HepG2 (cell line): ENCODE measurements around the gene PAM16.

Experiments
- ASH2L ChIP-seq: fragments of 300-600, 200-600 bp; sonication (generic); IDR thresholded peaks from 2 replicates; pipeline ENCODE4 v1.7.0; 2017; ENCODE audit warnings: low read depth, mild to moderate bottlenecking, moderate library complexity, mixed read lengths, low read length; ENCODE audit not compliant: insufficient read length
- CREB1 ChIP-seq, 2 experiments: fragments of 450-650 bp in 1 of 2; IDR thresholded peaks; 2 replicates each; pipeline ENCODE4 v1.6.1; 2016 to 2017; ENCODE audit warnings: control low read depth in 1 of 2, mild to moderate bottlenecking in 1 of 2, missing compliant biosample characterization in 1 of 2, missing genetic modification characterization in 1 of 2
- HNRNPLL ChIP-seq: fragments of 200-400 bp; formaldehyde crosslinking; IDR thresholded peaks from 2 replicates; pipeline ENCODE4 v1.6.1; 2017; ENCODE audit warnings: mild to moderate bottlenecking, low read depth, low read length; ENCODE audit not compliant: poor library complexity, severe bottlenecking
- KDM4B ChIP-seq: sonication (generic); formaldehyde crosslinking; IDR thresholded peaks from 2 replicates; pipeline ENCODE4 v1.4.0; 2020; ENCODE audit warnings: missing genetic modification reagents
- PHF5A ChIP-seq: IDR thresholded peaks from one replicate; pipeline ENCODE4 v1.6.1; 2018; ENCODE audit warnings: low read depth, missing genetic modification reagents; ENCODE audit not compliant: unreplicated experiment
- POLR2A ChIP-seq, 2 experiments: IDR thresholded peaks; 2 replicates each; pipeline ENCODE4 v1.6.1; 2011; ENCODE audit warnings: low read depth in 2 of 2, low read length in 2 of 2, mild to moderate bottlenecking in 1 of 2, moderate library complexity in 1 of 2; ENCODE audit not compliant: insufficient read depth in 1 of 2
- POLR2AphosphoS5 ChIP-seq: IDR thresholded peaks from 2 replicates; pipeline ENCODE4 v1.6.1; 2012; ENCODE audit warnings: low read depth, low read length
- XRCC5 ChIP-seq: fragments of 200-400 bp; formaldehyde crosslinking; optimal IDR thresholded peaks from 2 replicates; pipeline ENCODE3; 2017; ENCODE audit warnings: mild to moderate bottlenecking, low read length
- TF ChIP-seq, protein P1 (sequence below): sonication (generic); formaldehyde crosslinking; conservative IDR thresholded peaks from 2 replicates; pipeline ENCODE4 v1.4.0; 2020; ENCODE audit warnings: missing genetic modification reagents

DNA sequence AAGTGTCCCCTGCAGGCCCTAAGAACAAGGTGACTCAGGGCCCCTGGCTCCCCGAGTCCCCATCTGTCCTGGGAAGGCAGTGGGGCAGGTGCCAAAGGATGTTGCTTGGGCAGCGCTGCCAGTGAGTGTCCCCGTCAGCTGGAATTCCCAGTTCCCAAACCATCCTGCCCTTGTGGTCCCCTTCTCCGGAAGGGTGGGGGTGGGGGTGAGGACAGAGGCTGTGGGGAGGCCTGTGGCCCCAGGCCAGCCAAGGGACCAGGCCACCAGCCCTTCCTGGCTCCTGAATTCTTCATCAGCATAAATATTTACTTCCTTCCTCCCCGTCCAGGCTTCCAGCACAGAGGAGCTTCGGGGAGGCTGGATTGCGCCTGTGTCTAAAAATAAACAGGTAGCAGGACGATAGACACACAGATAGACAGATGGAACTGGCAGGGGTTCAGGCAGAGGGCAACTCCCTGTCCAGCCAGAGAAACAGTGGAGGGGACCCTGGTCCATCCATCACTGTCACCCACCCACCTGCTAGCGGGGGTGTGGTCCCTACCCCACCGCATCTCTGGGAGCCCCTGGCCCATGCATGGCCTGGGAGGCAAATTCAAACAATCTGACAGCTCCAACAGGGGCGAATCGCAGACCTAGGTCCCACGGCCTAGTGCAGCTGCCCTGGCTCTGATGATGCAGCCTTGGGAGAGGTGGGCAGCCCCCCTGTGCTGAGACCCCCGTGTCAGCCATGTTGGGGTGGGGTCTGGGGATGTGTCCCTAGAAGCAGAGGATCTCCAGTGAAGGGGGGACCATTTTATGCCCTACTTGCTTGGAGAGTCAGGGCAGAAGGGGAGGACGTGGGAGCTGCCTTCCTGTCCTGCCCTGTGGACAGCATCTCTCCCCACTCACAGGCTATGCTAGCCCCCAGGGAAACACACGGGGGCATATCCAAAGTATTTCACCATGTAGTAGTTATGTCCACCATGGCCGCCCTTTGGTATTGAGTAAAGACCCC is 22.0 kb downstream of the PAM16 start:
- TF ChIP-seq POLR2AphosphoS5 (no peak), POLR2A (IDR thresholded peaks at IDR 0.05; ENCODE audit: insufficient read depth in 1 of 2, low read depth in 2 of 2, low read length in 2 of 2) (no peak), ASH2L (no peak), HNRNPLL (no peak), XRCC5 (no peak), CREB1 (IDR thresholded peaks at IDR 0.05) (no peak), CREB1 (CRISPR knock-in tag; IDR thresholded peaks at IDR 0.05) (no peak), KDM4B (CRISPR knock-in tag) (no peak), PHF5A (CRISPR knock-in tag) (no peak)
- TF ChIP-seq, protein P1, sequence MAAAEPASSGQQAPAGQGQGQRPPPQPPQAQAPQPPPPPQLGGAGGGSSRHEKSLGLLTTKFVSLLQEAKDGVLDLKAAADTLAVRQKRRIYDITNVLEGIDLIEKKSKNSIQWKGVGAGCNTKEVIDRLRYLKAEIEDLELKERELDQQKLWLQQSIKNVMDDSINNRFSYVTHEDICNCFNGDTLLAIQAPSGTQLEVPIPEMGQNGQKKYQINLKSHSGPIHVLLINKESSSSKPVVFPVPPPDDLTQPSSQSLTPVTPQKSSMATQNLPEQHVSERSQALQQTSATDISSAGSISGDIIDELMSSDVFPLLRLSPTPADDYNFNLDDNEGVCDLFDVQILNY, result no peak
